Ramos (cell line): Measurements from ENCODE around the gene HTR5A.

Source experiments
- in situ Hi-C: fragments of 300-500 bp; cut with MboI; formaldehyde crosslinking; loops from one replicate; pipeline ENCODE4 v1.14.3; 2022; ENCODE audit warnings: low sequenced_read_pairs; ENCODE audit not compliant: unreplicated experiment

HTR5A gene

GRCh38 chr7:155132431-155132830 is 62.3 kb downstream of the HTR5A start:
- in situ Hi-C loops, result no loop called here

GRCh38 chr7:155136619-155137243 is 66.6 kb downstream of the HTR5A start:
- in situ Hi-C loops, result no loop called here
